HG02610 (cell line): Measurements from ENCODE around the gene CFAP299.
"Not testable (repeated sequence)": the region's sequence is repeated elsewhere in the genome, so short reads cannot be mapped to it uniquely, and the experiment has no call there.

Experiments
- ATAC-seq: cut with Tn5 transposase; IDR thresholded peaks from one replicate; pipeline ENCODE4 v1.9.1; 2021; ENCODE audit warnings: mild to moderate bottlenecking, moderate library complexity; ENCODE audit not compliant: unreplicated experiment

CFAP299 gene

GRCh38 chr4:80335554-80336358 is at the start of gene CFAP299:
CFAP299 (plus strand) TSS chr4:80335730.
- peak; percentile 99 for ATAC-seq

- no peak for ATAC-seq
These were observed 49.1 kb upstream of the CFAP299 start for GRCh38 chr4:80286451-80286850.

- not testable (repeated sequence) for ATAC-seq
These were observed 44.9 kb upstream of the CFAP299 start for GRCh38 chr4:80290665-80291064.

GRCh38 chr4:80294206-80294605 is 41.3 kb upstream of the CFAP299 start:
- no peak for ATAC-seq

- no peak for ATAC-seq
These were observed 40.2 kb upstream of the CFAP299 start for GRCh38 chr4:80295336-80295735.

- no peak for ATAC-seq
These were observed 39.7 kb upstream of the CFAP299 start for GRCh38 chr4:80295826-80296225.

GRCh38 chr4:80301884-80302283 is 33.6 kb upstream of the CFAP299 start:
- no peak for ATAC-seq

GRCh38 chr4:80302616-80303223 is 32.8 kb upstream of the CFAP299 start:
- no peak for ATAC-seq

- no peak for ATAC-seq
These were observed 30.1 kb upstream of the CFAP299 start for GRCh38 chr4:80305466-80305865.

- ATAC-seq: no peak
These were observed 29.3 kb upstream of the CFAP299 start for GRCh38 chr4:80306260-80306659.

GRCh38 chr4:80307183-80307735 is 28.3 kb upstream of the CFAP299 start:
- ATAC-seq: no peak

- no peak for ATAC-seq
These were observed 27.6 kb upstream of the CFAP299 start for GRCh38 chr4:80307774-80308465.

- no peak for ATAC-seq
These were observed 27.1 kb upstream of the CFAP299 start for GRCh38 chr4:80308466-80308822.

- ATAC-seq: no peak
These were observed 26.1 kb upstream of the CFAP299 start for GRCh38 chr4:80309294-80310004.

- no peak for ATAC-seq
These were observed 24.4 kb upstream of the CFAP299 start for GRCh38 chr4:80311130-80311529.

GRCh38 chr4:80312124-80312523 is 23.4 kb upstream of the CFAP299 start:
- no peak for ATAC-seq

GRCh38 chr4:80313627-80314026 is 21.9 kb upstream of the CFAP299 start:
- ATAC-seq: no peak

- ATAC-seq: not testable (repeated sequence)
These were observed 19.7 kb upstream of the CFAP299 start for GRCh38 chr4:80315848-80316247.

- no peak for ATAC-seq
These were observed 14.2 kb upstream of the CFAP299 start for GRCh38 chr4:80321341-80321740.

GRCh38 chr4:80321776-80322175 is 13.8 kb upstream of the CFAP299 start:
- no peak for ATAC-seq

GRCh38 chr4:80322716-80323115 is 12.8 kb upstream of the CFAP299 start:
- no peak for ATAC-seq
